OCI-M2 (cell line): ENCODE data around the gene PCA3.

Experiments
- DNase-seq: peaks from one replicate; lab custom pipeline; 2025; ENCODE audit not compliant: unreplicated experiment; lab: John Stamatoyannopoulos, UW

Gene PCA3

DNA sequence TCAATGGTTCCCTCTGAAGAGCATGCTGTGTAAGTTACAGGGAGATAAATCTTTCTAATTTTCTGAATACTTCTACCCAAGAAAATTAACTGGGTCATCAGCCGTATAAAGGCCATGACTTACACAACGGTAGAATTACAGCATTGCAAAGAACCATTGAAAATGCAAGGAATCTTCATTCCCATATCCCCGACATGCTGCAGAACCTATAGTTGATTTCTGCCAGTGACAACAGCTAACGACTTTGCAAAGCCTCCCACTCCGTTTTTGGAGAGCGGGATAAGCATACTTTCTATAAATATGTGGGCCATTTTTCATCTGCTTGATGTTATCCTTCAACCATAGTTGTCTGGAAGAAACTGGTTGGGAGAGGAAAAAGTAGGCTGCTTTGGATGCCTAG is 56.2 kb downstream of the PCA3 start:
- no peak for DNase-seq

DNA sequence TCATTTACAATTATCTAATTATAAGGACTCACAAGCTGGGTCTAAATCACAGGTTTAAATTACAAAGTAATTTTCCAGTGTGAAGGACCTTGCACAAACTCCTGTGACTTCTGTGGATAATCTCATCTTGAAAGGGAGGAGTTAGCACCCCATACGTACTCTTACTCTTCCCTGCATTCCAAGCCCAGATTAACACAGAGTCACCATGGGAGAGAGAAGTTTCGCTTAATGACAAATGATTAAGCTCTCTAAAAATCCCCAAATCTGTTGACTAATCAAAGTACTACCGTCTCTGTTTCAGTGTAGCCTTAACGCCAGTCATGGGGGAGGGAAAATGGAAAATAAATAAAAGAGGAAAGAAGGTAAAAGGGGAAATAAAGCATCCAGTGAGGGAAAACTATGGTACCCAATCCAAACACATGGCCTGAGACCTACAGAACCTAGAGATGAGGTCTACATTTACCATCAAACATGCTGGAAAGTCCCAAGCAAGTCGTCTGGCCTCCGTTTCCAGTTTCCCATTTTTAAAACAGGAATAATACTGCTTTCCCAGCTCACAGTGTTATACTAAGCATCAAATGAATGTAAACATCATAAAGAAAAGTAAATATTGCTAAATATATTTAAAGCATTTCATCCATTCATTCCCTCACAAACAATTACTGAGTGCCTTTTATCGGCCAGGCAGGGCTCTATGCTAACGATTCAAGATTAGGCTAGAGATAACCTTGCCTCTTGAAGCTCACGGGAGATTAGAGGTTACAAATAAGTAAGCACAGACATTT is 63.2 kb downstream of the PCA3 start:
- DNase-seq, result no peak

DNA sequence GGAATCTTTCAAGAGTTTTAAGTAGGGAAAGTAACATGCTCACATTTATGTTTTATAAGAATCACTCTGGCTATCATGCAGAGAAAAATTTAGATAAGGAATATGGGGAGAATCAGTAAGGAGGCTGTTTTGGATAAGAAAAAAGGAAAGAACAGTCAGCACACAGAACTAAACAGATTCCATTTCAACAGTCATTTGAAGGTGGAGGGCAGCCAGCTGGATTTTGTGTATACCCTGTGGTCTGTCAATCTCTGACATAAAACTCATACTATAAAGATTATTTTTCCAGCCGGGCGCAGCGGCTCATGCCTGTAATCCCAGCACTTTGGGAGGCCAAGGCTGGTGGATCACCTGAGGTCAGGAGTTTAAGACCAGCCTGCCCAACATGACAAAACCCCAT is 64.2 kb downstream of the PCA3 start:
- no peak for DNase-seq

DNA sequence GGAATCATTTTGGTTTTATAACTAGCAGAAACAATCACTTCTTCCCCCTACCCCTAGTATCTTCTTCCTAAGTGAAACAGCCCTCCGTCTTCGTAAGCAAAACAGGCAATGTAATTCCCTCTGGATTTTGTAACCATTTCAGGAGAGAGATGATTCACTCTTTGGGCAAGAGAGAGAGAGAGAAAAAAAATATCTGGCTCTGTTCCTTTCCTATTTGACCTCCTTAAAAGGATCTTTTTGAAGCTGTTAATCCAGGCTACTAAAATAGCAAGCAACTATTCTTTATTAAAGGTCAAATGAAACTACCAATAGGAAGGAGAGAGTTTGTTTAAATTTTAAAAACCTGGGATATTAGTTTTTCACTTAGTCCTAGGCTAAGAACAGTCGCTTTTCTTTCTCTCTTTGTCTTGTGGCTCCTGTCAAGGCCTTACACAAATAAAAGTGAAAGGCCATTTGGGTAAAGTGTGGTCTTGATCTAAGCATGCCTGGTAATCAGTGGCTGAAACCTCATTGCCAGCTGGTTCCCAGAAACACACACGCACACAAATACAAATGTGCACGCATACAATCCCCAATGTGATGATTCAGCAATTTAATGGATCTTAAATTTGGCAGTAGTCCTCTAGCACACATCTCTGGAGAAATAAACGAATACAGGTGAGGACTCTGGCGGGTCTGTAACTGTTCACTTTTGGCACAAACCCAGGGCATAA is 71.5 kb downstream of the PCA3 start:
- DNase-seq, result no peak
